GM21825 (cell line): ENCODE data around the gene FGF3.

Source experiments
- ATAC-seq: cut with Tn5 transposase; IDR thresholded peaks from one replicate; pipeline ENCODE4 v1.9.1; 2021; ENCODE audit warnings: mild to moderate bottlenecking, moderate library complexity; ENCODE audit not compliant: unreplicated experiment

FGF3 gene

DNA sequence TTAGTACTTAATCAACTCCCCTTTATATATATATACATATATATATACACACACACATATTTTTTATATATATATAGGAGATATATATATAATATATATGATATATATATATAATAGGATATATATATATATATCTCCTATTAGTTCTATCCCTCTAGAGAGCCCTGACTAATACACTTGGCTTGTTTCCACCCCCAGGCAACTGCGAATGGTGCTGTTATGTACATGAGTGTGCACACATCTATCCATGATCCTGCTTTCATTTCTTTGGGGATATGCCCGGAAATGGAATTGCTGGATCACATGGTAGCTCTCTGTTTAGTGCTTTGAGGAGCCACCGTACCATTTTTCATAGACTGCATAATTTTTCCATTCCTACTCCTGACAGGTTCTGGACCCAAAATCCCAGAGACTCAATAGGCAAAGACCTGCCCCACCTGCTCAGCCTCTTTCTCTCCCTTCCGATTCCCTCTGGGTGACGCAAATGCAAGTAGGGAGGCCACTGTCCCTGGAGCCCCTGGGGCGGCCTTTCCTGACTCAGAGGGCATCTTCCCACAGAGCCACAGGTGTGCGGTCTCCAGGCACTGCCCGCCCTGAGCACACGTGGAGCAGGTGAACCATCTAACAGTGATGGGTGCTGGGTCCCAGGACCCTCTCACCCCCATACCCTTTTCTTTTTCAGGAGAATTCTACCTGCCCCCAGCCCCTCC, 12.0 kb downstream of the FGF3 start:
- ATAC-seq = no peak

DNA sequence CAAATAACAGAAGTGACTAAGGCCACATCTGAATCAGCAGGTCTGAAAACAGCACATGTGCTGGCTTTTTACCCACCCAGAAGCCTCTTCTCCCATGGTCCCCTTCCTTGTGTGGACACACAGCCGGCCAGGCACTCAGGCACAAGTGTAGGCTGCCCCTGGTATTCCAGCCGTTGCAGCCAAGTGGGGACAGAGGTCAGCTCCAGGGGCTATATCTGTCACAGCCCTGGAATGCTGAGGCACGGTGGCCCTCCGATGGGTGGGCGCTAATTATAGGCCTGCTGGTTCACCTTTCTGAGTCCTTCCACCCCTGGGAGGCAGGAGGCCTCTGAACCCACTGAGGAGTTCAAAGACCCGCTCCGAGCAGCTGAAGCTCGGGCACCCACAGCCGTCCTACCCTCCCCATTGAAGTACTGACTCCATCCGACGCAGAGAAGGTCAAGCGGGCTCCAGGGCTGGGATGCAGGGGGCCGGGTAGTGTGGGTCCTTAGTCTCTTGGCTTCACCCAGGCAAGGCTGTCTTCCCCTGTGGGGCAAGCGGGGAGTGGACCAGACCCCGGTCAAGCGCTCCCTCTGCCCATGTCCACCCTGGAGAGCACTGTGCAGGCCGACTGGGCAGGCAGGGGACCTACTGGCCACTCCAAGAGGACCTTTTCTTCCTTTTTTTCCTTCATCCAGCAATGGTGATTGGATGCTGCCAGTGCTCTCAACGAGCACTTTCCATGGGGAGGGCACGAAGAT, 14.3 kb downstream of the FGF3 start:
- ATAC-seq = no peak

DNA sequence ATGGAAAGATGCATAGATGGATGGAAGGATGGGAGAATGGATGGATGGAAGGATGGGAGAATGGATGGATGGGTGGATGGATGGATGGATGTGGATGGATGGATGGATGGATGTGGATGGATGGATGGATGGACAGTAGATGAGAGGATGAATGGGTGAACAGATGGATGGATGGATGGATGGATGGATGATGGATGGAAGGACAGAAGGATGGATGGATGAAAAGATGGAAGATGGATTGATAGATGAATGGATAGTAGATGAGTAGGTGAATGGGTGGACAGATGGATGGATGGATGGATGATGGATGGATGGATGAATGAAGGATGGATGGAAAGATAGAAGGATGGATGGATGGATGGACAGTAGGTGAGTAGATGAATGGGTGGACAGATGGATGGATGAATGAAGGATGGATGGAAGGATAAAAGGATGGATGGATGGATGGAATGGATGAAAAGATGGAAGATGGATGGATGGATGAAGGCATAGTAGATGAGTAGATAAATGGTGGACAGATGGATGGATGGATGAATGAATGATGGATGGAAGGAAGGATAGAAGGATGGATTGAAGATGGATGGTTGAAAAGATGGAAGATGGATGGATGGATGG, 15.5 kb downstream of the FGF3 start:
- no peak for ATAC-seq

DNA sequence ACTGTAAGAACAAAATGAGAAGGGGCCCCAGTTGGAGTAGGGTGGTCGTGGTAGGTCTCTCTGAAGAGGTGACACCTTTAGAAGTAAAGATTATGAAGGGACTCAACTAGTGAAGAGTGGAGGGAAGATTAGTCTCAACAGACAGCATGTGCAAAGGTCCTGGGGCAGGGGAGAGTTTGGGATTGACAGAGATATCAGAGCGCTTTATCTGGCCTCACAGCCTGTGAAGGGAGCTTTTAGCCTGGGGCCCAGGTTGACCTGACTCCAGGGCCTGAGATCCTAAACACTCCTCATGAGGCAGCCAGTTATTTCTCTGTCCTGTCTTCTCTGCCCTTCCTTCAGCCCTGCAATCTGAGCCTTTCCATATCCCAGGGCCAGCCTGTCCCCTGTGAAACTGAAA, 16.2 kb downstream of the FGF3 start:
- ATAC-seq = no peak

DNA sequence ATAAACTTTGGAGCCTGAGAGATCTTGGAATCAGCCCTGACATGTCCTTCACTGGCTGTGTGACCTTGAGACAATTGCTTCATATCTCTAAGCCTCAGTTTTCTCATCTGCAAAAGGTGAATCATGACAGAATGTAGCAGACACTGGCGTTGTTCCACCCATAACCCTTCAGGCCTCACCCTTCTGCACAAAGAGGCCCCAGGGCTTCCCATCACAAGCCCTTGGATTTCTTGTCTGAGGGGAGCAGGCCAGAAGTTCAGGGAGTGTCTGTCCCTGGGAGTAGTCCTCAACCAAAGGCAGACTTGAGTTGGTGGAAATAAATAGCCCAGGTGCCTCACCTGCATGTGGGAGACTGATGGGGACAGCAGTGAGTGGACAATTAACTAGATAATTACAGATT, 16.6 kb downstream of the FGF3 start:
- ATAC-seq = no peak

DNA sequence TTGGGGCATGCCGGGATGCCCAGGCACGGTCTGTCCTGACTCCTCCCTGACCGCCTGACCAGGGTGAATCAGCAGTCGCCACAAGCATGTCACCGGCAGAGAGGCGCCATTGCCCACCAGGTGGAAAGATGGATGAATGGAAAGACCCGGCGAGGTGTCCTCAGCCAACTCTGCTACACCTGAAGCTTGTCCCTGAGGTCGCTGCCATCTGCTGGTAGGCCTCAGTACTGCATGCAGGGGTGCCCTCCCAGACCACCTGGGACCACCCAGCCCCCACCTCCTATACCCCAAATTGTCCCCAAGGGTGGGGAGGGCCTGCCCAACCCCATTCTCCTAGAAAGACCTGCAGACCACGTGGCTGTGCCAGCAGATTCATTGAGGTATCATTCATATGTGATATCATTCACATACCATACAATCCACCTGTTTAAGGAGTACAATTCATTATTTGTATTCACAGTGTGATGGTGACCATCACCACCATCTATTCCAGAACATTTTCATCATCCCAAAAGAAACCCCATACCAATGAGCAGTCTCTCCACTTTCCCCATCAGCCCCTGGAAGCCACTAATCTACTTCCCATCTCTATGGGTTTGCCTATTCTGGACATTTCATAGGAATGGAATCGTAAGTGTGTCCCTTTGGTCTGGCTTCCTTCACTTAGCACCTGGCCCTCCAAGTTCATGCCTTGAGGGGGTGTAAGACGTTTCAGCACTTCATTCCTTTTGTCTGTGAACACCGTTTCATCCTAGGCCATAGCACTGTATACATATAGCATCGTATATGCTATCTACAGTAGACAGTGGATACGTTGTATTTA, 17.5 kb downstream of the FGF3 start:
- ATAC-seq = no peak

DNA sequence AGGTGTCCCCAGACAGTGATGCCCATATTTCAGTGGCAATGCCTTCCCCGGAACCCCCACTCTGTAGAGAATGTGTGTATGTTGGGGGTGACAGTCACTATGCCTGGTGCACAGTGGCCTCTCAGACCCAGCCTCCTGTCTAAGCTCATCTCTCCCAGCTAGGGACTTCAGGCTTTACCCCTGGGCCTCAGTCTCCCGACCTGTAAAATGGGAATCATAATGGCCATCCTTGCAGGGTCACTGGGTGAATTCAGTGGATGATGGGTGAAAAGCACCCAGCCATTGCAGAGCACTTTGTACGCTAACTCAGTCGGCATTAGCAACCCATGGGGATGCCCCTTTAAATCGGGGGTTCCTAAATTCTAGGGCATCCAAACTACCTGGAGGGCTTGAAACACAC, 18.9 kb downstream of the FGF3 start:
- ATAC-seq = no peak

DNA sequence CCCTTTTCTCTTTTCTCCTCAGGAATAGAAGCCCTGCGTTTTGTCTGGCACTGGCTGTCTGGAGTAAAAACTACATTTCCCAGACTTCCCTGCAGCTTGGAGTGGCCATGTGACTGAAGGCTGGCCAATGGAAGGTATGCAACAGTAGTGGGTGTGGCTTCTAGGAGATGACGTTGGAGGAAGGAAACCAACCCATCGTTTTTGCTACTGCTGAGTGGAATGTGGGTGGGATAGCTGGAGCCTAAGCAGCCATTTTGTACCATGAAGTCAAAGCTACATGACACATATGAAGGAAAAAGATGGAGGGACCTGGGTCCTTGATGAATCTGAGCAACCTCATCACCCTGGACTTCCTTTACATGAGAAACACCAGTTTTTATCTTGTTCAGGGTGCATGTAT, 19.6 kb downstream of the FGF3 start:
- ATAC-seq = no peak

DNA sequence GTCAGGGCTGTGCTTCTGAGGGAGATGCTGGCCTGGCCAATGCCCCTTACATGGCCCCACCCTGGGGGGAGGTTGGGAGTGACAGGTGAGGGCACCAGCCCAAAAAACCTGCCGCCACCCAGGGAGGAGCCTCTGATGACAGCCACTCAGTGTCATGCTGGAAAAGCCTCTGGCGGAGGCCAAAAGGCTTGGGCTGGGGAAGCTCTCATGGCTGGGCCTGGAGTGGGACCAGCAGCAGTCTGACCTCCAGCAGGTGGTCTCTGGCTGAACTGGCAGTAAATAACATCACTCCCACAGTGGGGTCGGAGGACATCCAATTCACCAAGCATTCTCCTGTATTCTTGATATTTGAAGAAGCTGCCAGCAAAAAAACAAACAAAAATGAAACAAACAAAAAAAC, 20.1 kb downstream of the FGF3 start:
- ATAC-seq = no peak

DNA sequence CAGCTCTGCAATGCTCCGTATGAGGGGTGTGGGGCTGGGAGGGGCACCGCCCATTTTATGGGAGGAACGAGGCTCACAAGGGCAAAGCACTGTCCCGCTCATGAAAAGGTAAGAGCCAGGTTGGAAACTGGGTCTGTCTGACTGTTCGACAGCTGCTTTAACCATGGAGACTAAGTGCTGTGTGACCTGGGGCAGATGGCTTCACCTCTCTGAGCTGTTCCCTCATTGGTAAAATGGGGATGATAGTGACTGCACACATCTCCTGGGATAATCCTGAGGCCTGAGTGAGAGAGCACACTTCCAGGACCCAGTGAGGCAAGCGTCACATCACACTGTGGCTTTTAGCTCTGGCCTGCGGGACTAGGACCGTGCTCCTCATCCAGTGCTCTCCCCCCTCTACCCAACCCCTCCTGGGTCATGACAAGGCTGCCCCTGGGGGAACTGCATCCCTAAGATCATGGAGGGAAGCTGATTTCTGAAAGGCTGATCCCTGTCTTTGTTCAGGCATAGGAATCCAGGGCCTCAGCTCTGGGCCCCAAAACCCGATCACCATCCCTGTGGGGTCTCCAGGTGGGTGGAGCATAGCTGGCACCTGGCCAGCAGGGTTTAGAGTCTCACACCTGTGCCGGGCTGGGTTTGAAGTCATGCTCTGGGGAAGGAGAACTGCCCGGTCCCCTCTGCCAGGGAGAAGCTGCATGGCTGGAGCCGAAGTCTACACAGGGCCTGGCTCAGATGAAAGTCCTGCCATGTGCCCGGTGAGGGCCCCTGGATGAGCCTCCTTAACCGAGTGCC, 21.3 kb downstream of the FGF3 start:
- ATAC-seq = no peak

DNA sequence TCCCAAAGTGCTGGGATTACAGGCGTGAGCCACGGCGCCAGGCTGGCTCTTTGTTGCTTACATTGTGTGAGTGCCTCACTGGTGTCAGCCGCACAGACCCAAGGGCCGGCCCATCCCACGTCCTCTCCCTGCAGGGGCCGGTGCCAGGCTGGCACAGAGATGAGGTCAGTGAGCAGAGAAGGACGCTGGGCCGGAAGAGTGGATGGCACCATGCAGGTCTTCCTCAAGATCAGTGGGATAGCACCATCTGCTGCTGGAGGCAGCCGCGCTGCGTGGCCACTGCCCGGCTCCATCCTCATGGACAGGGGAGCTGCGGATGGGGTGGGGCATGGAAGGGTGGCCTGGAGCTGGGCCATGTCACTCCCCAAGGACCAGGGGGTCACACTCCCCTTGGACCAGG, 22.1 kb downstream of the FGF3 start:
- ATAC-seq = no peak

DNA sequence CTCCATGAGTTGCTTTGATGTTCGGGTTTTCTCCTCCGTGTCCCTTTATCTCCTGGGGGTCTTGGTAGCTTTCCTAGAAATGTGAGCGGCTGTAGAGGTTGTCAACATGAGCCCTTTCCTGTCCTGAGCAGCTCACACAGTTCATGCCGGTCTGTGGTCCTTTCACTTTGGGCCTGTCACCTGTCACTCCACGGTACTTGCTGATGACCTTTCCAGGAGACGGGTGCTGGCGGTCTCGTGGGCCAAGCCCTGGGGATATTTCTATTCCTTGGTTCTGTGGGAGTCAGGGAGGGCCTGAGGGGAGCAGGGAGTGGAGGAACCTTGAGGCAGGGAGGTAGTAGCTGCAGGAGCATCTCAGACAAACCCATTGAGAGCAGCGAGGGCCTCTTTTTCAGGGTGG, 23.2 kb downstream of the FGF3 start:
- no peak for ATAC-seq

DNA sequence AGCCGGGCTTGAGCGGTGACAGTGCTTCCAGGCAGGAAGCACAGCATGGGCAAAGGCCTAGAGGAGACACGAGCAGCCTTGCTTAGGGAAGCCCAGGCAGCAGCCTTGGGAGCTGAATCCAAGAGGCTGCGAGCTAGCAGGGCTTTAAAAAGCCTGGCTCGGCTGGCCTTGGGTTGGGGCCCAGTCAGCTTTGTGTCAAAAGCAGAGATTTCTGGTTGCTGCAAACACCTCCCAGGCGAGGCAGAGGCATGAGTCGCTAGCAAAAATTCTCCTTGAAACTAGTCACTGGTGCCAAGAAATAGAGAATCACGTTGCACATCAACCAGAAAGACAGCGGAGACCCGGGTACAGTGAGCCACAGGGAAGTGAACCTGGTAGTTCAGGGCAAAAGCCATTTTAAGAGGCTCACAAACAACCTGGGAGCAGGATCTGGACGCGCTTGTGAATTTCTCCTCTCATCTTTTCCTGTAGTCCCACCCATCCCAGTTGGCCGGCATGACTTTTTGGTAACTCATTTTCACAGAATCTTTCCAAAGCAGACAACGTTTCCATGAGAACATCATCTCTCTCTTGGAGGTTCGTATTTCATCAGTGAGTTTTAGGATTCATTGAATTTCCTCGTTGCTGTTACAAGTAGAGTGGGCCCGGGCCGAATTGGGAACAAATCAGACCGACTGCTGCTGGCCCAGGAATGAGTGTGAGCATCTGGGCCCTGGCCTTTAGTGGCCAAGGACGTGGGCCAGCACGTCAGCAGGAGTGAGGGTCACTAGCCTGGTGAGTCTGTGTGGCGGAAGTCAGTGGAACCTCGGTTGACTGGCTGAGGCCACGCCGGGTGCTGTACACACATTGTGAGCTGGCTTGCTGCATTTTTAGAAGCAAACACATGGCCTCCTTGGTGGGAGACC, 27.7 kb downstream of the FGF3 start:
- ATAC-seq = no peak

DNA sequence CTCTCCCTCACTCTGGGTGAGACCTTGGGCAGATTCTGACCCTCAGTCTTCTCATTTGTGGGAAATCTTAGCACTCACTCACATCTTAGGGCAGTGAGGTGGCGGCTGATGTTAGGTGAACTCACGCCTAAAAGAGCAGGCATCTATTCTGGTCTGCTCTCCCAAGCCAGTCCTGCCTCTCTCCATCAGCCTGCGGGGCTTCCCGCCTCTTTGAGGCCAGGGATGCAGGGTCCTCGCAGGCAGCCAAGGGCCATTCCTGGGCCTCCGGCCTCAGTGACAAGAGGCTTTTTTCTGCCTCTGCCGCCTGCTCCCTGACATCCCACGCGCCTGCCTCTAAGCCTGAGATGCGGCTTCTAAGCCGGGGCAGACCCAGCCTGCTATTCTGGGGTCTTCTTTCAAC, 30.3 kb downstream of the FGF3 start:
- no peak for ATAC-seq

DNA sequence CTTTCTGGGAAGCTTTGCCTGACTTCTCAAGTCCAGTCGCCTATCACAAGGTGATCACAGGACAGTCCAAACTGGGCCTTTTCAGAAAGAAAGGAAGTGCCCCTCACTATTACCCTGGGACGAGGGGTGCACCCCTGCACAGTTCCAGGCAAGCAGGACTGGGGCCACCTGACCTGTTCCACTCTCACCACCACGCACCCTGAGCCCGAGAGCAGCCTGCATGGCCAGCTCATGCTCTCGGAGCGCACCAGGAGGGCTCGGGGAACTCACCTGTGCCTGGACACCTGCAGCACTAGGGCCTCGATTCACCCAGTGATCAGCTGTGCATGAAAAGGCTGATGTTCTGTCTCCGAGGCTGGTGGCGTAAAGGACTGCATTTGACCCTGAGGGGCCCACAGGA, 31.3 kb downstream of the FGF3 start:
- no peak for ATAC-seq

DNA sequence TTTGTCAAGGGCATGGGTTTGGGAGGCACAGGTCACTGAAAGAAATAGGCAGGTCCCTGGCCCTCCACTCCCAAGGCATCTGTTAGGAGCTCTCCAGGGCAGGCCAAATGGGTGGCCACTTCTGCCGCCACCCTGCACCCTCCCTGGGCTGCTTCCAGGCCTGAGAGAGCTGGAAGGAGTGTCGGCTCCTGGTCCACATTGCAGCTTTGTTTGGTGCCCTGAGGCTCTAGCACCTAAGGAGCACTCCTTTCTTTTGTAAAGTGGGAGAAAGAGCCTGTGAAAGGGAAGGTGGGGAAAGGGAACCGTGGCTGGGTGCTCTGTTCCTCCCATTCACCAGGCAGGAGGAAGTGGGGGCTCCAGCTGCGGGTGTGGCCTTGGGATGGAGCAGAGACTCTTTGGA, 31.8 kb downstream of the FGF3 start:
- ATAC-seq = no peak

DNA sequence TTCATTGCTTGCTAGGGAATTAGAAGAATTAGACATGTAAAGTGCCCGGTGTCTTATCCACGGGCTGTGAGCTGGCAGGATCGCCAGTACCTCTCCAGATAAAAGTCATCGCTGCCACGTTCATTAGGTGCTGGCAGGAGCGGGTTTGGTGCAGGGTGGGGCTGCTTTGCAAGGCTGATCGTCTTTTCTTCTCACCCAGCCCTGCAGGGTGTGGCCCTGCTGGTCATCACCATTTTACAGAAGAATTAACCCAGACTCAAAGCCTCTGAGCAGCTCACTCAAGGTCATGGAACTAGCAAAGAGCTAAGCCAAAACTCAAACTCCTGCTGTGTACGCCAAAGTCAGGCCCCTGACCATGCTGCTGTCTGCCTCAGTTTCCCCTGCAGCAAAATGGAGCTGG, 38.0 kb downstream of the FGF3 start:
- ATAC-seq = no peak

DNA sequence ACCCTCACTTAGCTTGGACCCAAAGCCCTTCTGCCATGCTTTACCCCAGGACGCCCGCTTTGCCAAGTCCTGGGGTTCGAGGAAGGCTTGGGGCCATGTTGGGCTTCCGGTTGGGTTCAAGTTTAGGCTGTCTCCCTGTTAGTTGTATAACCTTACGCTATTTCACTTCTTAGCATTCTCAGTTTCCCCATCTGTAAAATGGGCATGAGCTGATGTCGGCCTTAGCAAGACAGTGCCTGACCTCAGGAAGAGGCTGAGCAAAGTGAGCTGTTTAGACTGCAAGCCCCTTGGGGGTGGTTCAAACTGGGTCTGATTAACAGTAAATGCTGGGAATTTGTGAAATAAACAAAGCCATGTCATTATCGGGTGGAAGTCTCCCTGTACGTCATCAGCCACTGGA, 40.8 kb downstream of the FGF3 start:
- no peak for ATAC-seq

DNA sequence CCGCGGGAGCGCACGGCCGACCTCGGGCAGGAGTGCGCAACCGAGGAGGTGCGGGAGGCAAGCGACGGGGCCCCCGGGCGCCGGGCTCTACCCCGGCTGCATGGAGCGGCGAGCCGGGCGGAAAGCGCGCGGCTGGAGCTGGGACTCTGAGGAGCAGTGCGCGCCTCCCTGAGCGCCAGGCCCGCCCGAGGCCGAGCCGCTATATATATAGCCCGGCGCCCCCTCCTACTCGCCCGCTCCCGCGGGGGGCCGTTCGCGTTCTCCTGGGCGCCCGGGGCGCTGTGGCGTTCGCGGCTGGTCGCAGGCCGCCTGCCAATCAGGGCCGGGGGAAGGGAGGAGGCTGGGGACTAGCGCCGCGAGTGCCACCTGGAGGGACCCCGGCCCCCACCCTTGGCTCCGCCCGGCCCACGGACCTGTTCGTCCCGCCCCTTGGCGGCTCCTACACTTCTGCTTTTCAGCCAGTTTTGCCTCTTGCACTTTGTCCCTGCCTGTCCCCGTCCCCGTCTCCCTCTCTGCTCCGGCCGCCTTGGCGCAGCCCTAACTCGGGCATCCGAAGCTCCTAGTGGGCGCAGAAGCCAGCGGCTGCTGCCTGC, 44.0 kb downstream of the FGF3 start, which contains the start of gene FGF4:
Gene FGF4, minus strand, starts transcription at position 179 of the 593 bp plus-strand sequence. CDS start 257 bp downstream, outside the sequence.
- no peak for ATAC-seq
